HG03095 (cell line): ENCODE results near the gene MAST4.

Experiments used
- ATAC-seq: cut with Tn5 transposase; IDR thresholded peaks from one replicate; pipeline ENCODE4 v1.9.1; 2021; ENCODE audit warnings: moderate library complexity; ENCODE audit not compliant: unreplicated experiment

The MAST4 gene

GRCh38 chr5:66867618-66868322 lies 271.6 kb downstream of the MAST4 start:
- no peak for ATAC-seq

GRCh38 chr5:66869347-66869746 lies 273.2 kb downstream of the MAST4 start:
- ATAC-seq, result no peak

GRCh38 chr5:66870708-66871107 lies 274.5 kb downstream of the MAST4 start:
- no peak for ATAC-seq

- ATAC-seq, result no peak
Observed at GRCh38 chr5:66871651-66872050, 275.5 kb downstream of the MAST4 start.

GRCh38 chr5:66872736-66873331 lies 276.6 kb downstream of the MAST4 start:
- no peak for ATAC-seq

- no peak for ATAC-seq
Observed at GRCh38 chr5:66874004-66874403, 277.8 kb downstream of the MAST4 start.

GRCh38 chr5:66875315-66875714 lies 279.1 kb downstream of the MAST4 start:
- ATAC-seq, result no peak

- no peak for ATAC-seq
Observed at GRCh38 chr5:66876266-66876807, 280.1 kb downstream of the MAST4 start.

GRCh38 chr5:66877843-66878242 lies 281.6 kb downstream of the MAST4 start:
- ATAC-seq, result no peak

GRCh38 chr5:66880401-66880800 lies 284.2 kb downstream of the MAST4 start:
- no peak for ATAC-seq

- ATAC-seq, result no peak
Observed at GRCh38 chr5:66881480-66882161, 285.4 kb downstream of the MAST4 start.

GRCh38 chr5:66882606-66883227 lies 286.5 kb downstream of the MAST4 start:
- ATAC-seq, result peak; percentile 57

- no peak for ATAC-seq
Observed at GRCh38 chr5:66884564-66885243, 288.5 kb downstream of the MAST4 start.

GRCh38 chr5:66886941-66887340 lies 290.7 kb downstream of the MAST4 start:
- no peak for ATAC-seq

- no peak for ATAC-seq
Observed at GRCh38 chr5:66888613-66889012, 292.4 kb downstream of the MAST4 start.

GRCh38 chr5:66889056-66889455 lies 292.9 kb downstream of the MAST4 start:
- no peak for ATAC-seq

- no peak for ATAC-seq
Observed at GRCh38 chr5:66889524-66889923, 293.3 kb downstream of the MAST4 start.

GRCh38 chr5:66891184-66891925 lies 295.2 kb downstream of the MAST4 start:
- no peak for ATAC-seq

GRCh38 chr5:66892716-66893115 lies 296.5 kb downstream of the MAST4 start:
- ATAC-seq, result no peak
